ENCODE results near the gene CENPN. TPM values are rescaled to one million over a fixed set of nuclear protein-coding genes. Genes with fewer than 3 reads are reported as not detected.

Gene CENPN
- total RNA-seq, 3 donors from 2014 or later (not counting 1 experiment from before 2014, with no cell fraction given) = 6.6 to 11.6 (median 9.0) TPM

DNA sequence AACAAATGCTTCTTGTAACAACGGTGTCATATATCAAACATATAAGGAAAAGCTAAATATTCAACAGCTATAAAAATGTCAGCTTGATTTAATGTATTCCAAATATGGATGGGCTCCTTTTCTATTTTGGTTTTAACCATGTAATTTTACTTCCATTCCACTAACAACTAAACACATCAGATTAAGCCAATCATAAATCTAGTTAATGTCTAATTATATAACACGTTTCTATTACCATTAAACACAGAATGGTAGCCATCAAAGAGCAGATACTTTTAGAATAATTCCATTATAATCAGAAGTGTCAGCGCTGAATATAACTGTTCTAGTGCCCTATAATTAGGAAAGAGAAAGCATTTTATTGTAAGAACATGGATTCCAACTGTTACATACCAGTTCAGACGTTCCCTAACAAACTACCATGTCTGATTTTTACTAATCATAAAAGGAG is 10.3 kb upstream of the CENPN start:
- intact Hi-C loops (cut with micrococcal nuclease) = no loop called here

GRCh38 chr16:80997139-80997798 is 9.7 kb upstream of the CENPN start:
- Mint-ChIP-seq H3K4me3 (peak overlapping the region; percentile 94), H3K9me3 (no peaks in the 10 kb centered on the region), H3K27ac (peak overlapping the region; percentile 91 to 96), H3K4me1 (peaks cover 28 to 36% of the 10 kb centered on the region in 2 donors), H3K27me3 (ENCODE audit: low read depth in 2 of 2) (no peaks in the 10 kb centered on the region), H3K36me3 (no peaks in the 10 kb centered on the region)
- Histone ChIP-seq H3K4me1 (ENCODE audit: control insufficient read depth, insufficient read depth, low read length) (peaks cover 3% of the 10 kb centered on the region), H3K36me3 (ENCODE audit: control insufficient read depth, insufficient read depth, low read length) (no peaks in the 10 kb centered on the region), H3K4me3 (ENCODE audit: low read length) (peak overlapping the region; percentile 37), H3K27me3 (ENCODE audit: control insufficient read depth, insufficient read depth, low read length) (no peaks in the 10 kb centered on the region), H3K9me3 (ENCODE audit: control insufficient read depth, insufficient read depth, low read length) (no peaks in the 10 kb centered on the region), H3K27ac (ENCODE audit: low read length) (peak overlapping the region; percentile 85)
- WGBS (ENCODE audit: insufficient coverage) = 6% methylated on average over 5 of the region's 9 CpGs
- ATAC-seq (peak; percentile 39 to 70 (median 61)), DNase-seq (peak in 1 of 2 donors; percentile 49)
- intact Hi-C loops (cut with micrococcal nuclease) = no loop called here
- TF ChIP-seq CTCF (IDR thresholded peaks at IDR 0.05) = no peak

More for the DNA sequence above, 10.3 kb upstream of the CENPN start:
- peak overlapping the region; percentile 85 for H3K27ac ChIP-seq (ENCODE audit: low read length)
- H3K4me3 ChIP-seq (ENCODE audit: low read length) = peak overlapping the region; percentile 37
- Mint-ChIP-seq H3K4me1 (peaks cover 28 to 36% of the 10 kb centered on the region in 2 donors), H3K9me3 (no peaks in the 10 kb centered on the region), H3K27me3 (ENCODE audit: low read depth in 2 of 2) (no peaks in the 10 kb centered on the region), H3K27ac (peak overlapping the region; percentile 91 to 96), H3K4me3 (peak overlapping the region; percentile 94), H3K36me3 (peaks cover 2% of the 10 kb centered on the region)
- H3K9me3 ChIP-seq (ENCODE audit: control insufficient read depth, insufficient read depth, low read length) = no peaks in the 10 kb centered on the region
- no peaks in the 10 kb centered on the region for H3K27me3 ChIP-seq (ENCODE audit: control insufficient read depth, insufficient read depth, low read length)
- peak; percentile 58 to 62 (median 62) for ATAC-seq
- H3K4me1 ChIP-seq (ENCODE audit: control insufficient read depth, insufficient read depth, low read length) = peaks cover 3% of the 10 kb centered on the region
- TF ChIP-seq CTCF (IDR thresholded peaks at IDR 0.05) = no peak
- DNase-seq = no peak
- peaks cover under 1% of the 10 kb centered on the region for H3K36me3 ChIP-seq (ENCODE audit: control insufficient read depth, insufficient read depth, low read length)
- WGBS (ENCODE audit: insufficient coverage) = no CpG with 5 or more reads among the region's 4 CpGs

DNA sequence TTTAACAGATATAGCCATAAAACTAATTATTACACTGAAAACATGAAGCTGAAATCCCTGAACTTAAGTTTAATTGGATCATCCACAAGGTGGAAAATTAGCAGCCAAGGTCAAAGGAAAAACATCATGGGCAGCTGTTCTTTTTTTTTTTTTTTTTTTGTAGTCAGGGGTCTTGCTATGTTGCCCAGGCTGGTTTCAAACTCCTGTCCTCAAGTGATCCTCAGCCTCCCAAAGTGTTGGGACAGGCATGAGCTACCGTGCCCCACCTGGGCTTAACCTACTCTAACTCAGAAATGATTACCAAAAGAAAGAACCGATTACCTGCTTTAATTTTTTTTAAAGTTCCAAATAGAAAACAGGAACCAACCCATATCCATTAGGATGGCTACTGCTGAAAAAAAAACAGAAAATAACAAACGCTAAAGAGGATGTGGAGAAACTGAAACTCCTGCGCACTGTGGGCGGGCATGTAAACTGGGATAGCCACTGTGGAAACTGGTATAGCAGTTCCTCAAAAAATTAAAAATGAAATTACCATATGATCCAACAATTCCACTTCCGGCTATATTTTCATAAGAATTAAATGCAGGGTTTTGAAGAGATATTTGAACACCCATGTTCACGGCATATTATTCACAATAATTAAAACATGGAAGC is 8.9 kb upstream of the CENPN start:
- no peak for ATAC-seq
- Mint-ChIP-seq H3K27me3 (ENCODE audit: low read depth in 2 of 2) (no peaks in the 10 kb centered on the region), H3K4me3 (peak overlapping the region; percentile 94), H3K9me3 (no peaks in the 10 kb centered on the region), H3K4me1 (peaks cover 32 to 36% of the 10 kb centered on the region in 2 donors), H3K27ac (peak overlapping the region; percentile 91 to 96), H3K36me3 (no peaks in the 10 kb centered on the region)
- H3K27me3 ChIP-seq (ENCODE audit: control insufficient read depth, insufficient read depth, low read length) = no peaks in the 10 kb centered on the region
- intact Hi-C loops (cut with micrococcal nuclease) = no loop called here
- H3K9me3 ChIP-seq (ENCODE audit: control insufficient read depth, insufficient read depth, low read length) = no peaks in the 10 kb centered on the region
- H3K4me3 ChIP-seq (ENCODE audit: low read length) = peak overlapping the region; percentile 37
- 93% methylated on average over 5 of the region's 7 CpGs for WGBS (ENCODE audit: insufficient coverage)
- H3K27ac ChIP-seq (ENCODE audit: low read length) = peak overlapping the region; percentile 85
- H3K4me1 ChIP-seq (ENCODE audit: control insufficient read depth, insufficient read depth, low read length) = peaks cover 3% of the 10 kb centered on the region
- DNase-seq = no peak
- no peak for TF ChIP-seq CTCF (IDR thresholded peaks at IDR 0.05)
- no peaks in the 10 kb centered on the region for H3K36me3 ChIP-seq (ENCODE audit: control insufficient read depth, insufficient read depth, low read length)
